ENCODE data around the gene EGLN3.

EGLN3 gene

DNA sequence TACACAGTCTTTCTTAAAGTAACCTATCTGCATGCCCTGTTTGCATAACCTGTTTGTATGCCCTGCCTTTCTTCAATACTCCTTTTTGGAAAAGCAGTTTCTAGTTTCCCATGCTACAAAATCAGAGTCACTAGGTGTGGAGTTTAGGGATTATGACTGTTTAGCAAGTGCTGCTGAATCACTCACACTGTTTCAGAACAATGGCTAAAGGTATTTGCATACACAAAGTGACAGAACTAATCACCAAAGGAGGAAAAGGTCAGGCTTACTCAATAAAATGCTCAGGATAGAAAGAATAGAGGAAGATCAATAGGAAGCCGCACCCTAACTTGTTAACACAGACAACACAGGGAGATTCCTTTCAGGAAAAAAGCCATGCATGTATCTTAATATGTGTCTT is 19.4 kb downstream of the EGLN3 start:
- H3K9ac ChIP-seq (ENCODE audit: low read length), result no peak overlapping the region
- H3K4me2 ChIP-seq (ENCODE audit: low read depth, low read length, poor library complexity, severe bottlenecking), result no peak overlapping the region
- no peaks in the 10 kb centered on the region for H3K27me3 ChIP-seq (ENCODE audit: low read length)
- no peaks in the 10 kb centered on the region for H3K9me2 ChIP-seq (replicated peaks; ENCODE audit: insufficient read depth, low read length)
- no peaks in the 10 kb centered on the region for H3F3A ChIP-seq (ENCODE audit: insufficient read depth)
- H3K9me3 ChIP-seq (ENCODE audit: insufficient read depth, low read length), result no peaks in the 10 kb centered on the region
- no peaks in the 10 kb centered on the region for H4K20me1 ChIP-seq (ENCODE audit: low read depth, low read length)
- TF ChIP-seq CTCF (IDR thresholded peaks at IDR 0.05; ENCODE audit: insufficient read depth, low read length, poor library complexity, severe bottlenecking) (no peak), EZH2phosphoT487 (conservative IDR thresholded peaks at IDR 0.05; ENCODE audit: low read length) (no peak)
- no peak overlapping the region for H2AFZ ChIP-seq (ENCODE audit: low read depth, low read length, severe bottlenecking)
- no peak overlapping the region for H3K27ac ChIP-seq (ENCODE audit: low read depth, low read length)
- H3K4me3 ChIP-seq (ENCODE audit: insufficient read depth, low read length, poor library complexity, severe bottlenecking), result no peak overlapping the region
- H3K36me3 ChIP-seq (ENCODE audit: low read length), result no peaks in the 10 kb centered on the region
- no peaks in the 10 kb centered on the region for H3K79me2 ChIP-seq (ENCODE audit: insufficient read depth, low read length)

- Histone ChIP-seq H3K36me3 (ENCODE audit: low read length) (no peaks in the 10 kb centered on the region), H3K9me3 (ENCODE audit: insufficient read depth, low read length) (no peaks in the 10 kb centered on the region), H3K9ac (ENCODE audit: low read length) (no peak overlapping the region), H3K79me2 (ENCODE audit: insufficient read depth, low read length) (no peaks in the 10 kb centered on the region), H4K20me1 (ENCODE audit: low read depth, low read length) (no peaks in the 10 kb centered on the region), H3K4me2 (ENCODE audit: low read depth, low read length, poor library complexity, severe bottlenecking) (no peak overlapping the region), H2AFZ (ENCODE audit: low read depth, low read length, severe bottlenecking) (no peak overlapping the region), H3K4me3 (ENCODE audit: insufficient read depth, low read length, poor library complexity, severe bottlenecking) (no peak overlapping the region), H3K9me2 (replicated peaks; ENCODE audit: insufficient read depth, low read length) (no peaks in the 10 kb centered on the region), H3F3A (ENCODE audit: insufficient read depth) (no peaks in the 10 kb centered on the region), H3K27ac (ENCODE audit: low read depth, low read length) (no peak overlapping the region), H3K27me3 (ENCODE audit: low read length) (no peaks in the 10 kb centered on the region)
- TF ChIP-seq EZH2phosphoT487 (conservative IDR thresholded peaks at IDR 0.05; ENCODE audit: low read length) (no peak), CTCF (IDR thresholded peaks at IDR 0.05; ENCODE audit: insufficient read depth, low read length, poor library complexity, severe bottlenecking) (no peak)
These were observed 20.4 kb downstream of the EGLN3 start for GRCh38 chr14:33930439-33930838.

- Histone ChIP-seq H3K79me2 (ENCODE audit: insufficient read depth, low read length) (no peaks in the 10 kb centered on the region), H3K27me3 (ENCODE audit: low read length) (no peaks in the 10 kb centered on the region), H4K20me1 (ENCODE audit: low read depth, low read length) (no peaks in the 10 kb centered on the region), H3K9me3 (ENCODE audit: insufficient read depth, low read length) (no peaks in the 10 kb centered on the region), H3F3A (ENCODE audit: insufficient read depth) (no peaks in the 10 kb centered on the region), H3K4me2 (ENCODE audit: low read depth, low read length, poor library complexity, severe bottlenecking) (no peak overlapping the region), H3K27ac (ENCODE audit: low read depth, low read length) (no peak overlapping the region), H3K36me3 (ENCODE audit: low read length) (no peaks in the 10 kb centered on the region), H3K9me2 (replicated peaks; ENCODE audit: insufficient read depth, low read length) (no peaks in the 10 kb centered on the region), H3K4me3 (ENCODE audit: insufficient read depth, low read length, poor library complexity, severe bottlenecking) (no peak overlapping the region), H3K9ac (ENCODE audit: low read length) (no peak overlapping the region), H2AFZ (ENCODE audit: low read depth, low read length, severe bottlenecking) (no peak overlapping the region)
- no peak for TF ChIP-seq EZH2phosphoT487 (conservative IDR thresholded peaks at IDR 0.05; ENCODE audit: low read length)
- TF ChIP-seq CTCF (IDR thresholded peaks at IDR 0.05; ENCODE audit: insufficient read depth, low read length, poor library complexity, severe bottlenecking), result no peak
These were observed 21.0 kb downstream of the EGLN3 start for GRCh38 chr14:33929799-33930408.

All from SU-DHL-6 (cell line).